GM13977 (cell line): ENCODE data around the gene PLA2G2A.

Experiments used
- DNase-seq: peaks from one replicate; pipeline ENCODE4 v3.0.0; 2012; ENCODE audit warnings: low spot score
- CTCF ChIP-seq: IDR thresholded peaks from 2 replicates; pipeline ENCODE4 v1.5.1; 2012; ENCODE audit warnings: mild to moderate bottlenecking, control low read depth; ENCODE audit not compliant: insufficient read depth; ENCODE audit errors: extremely low read depth, missing control alignments
- in situ Hi-C: fragments of 300-500 bp; cut with MboI; formaldehyde crosslinking; loops from one replicate; pipeline ENCODE4 v1.12.0; 2022; ENCODE audit warnings: low sequenced_read_pairs, low pct_unique_long_range_greater_than_20kb, mixed read lengths, inconsistent platforms; ENCODE audit not compliant: unreplicated experiment

Gene PLA2G2A, protein sequence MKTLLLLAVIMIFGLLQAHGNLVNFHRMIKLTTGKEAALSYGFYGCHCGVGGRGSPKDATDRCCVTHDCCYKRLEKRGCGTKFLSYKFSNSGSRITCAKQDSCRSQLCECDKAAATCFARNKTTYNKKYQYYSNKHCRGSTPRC

GRCh38 chr1:19979494-19979977 lies at the start of gene PLA2G2A:
PLA2G2A (minus strand) TSS chr1:19979618; CDS start chr1:19978773, 845 bp downstream.
- in situ Hi-C loops: no loop called here
- TF ChIP-seq CTCF: no peak

GRCh38 chr1:20028726-20029125 lies 49.3 kb upstream of the PLA2G2A start:
- DNase-seq: no peak
- in situ Hi-C loops: no loop called here
- no peak for TF ChIP-seq CTCF

More at GRCh38 chr1:19979494-19979977, at the start of gene PLA2G2A:
- no peak for DNase-seq

DNA sequence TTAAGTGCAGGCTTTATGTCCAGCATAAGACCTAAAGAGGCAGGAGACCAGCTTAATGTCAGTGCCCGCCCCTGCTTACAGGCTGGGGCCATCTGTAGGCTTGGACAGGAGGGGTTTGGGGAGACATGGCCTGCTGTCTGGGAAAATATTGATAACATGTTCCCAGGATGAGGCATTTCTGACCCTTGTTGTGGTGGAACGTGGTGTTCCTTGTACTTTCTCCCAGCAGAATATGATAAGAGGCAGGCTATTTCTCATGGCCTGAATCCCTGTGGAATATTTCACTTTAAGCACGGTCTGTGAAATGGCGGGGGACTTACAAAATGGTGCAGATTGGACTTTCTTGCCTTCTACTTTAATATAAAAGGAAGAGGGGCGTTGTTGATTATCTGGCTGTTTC lies 48.7 kb upstream of the PLA2G2A start:
- in situ Hi-C loops: no loop called here
- no peak for TF ChIP-seq CTCF
- DNase-seq: no peak

DNA sequence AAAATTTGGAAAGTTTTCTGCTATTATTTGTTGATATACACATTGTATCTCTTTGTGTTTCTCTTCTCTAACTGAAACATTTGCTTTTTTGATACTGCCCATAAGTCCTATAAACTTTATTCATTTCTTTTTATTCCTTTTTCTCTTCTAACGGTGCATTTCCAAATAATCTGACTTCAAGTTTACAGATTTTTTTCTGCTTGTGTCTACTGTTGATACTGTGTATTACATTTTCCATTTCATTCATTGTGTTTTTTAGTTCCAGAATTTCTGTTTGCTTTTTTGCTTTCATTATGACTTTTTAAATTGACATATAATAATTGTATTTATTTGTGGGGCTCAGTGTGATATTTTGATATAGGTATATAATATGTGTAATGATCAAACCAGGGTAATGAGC lies 38.3 kb upstream of the PLA2G2A start:
- DNase-seq: no peak
- no peak for TF ChIP-seq CTCF
- in situ Hi-C loops: no loop called here

GRCh38 chr1:20014153-20014552 lies 34.7 kb upstream of the PLA2G2A start:
- TF ChIP-seq CTCF: no peak
- in situ Hi-C loops: no loop called here
- DNase-seq: no peak

- in situ Hi-C loops: no loop called here
- TF ChIP-seq CTCF: no peak
- DNase-seq: no peak
Measured at GRCh38 chr1:20010016-20010415, 30.6 kb upstream of the PLA2G2A start.
